SW 1271 (cell line): Measurements from ENCODE around the gene DTD1.

Experiments used
- DNase-seq, 2 experiments: peaks; one replicate each; lab custom pipeline; 2025; lab: John Stamatoyannopoulos, UW

Gene DTD1

DNA sequence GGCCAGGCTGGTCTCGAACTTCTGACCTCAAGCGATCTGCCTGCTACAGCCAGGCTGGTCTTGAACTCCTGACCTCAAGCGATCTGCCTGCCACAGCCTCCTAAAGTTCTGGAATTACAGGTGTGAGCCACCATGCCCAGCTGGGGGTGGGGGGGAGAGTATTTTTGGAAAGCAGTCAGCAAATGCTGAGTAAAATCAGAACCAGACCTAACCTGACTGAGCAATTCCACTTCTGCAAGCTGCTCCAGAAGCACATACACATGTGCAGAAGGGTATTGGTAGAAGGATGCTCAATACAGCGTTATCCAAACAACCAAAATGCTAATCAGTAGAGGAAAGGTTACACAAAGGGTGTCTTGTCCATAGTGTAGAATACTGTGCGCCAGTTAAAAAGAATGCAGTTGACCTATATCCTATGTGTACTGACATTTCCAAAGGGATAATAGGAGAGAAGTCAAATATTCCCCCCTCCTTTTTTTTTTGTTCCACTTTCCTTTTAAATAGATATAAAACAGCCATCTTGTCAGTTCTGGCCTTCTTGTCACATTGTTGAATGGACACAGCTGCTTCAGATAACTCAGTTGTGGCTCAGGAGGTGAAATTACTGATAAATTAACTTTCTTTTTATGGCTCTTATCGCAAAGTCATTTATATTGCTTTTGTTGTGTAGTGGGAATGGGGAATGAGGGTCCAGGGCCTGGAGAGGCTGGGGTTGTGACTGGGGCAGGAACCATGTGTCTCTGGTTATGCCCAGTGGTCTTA is 74.6 kb downstream of the DTD1 start:
- DNase-seq = no peak

DNA sequence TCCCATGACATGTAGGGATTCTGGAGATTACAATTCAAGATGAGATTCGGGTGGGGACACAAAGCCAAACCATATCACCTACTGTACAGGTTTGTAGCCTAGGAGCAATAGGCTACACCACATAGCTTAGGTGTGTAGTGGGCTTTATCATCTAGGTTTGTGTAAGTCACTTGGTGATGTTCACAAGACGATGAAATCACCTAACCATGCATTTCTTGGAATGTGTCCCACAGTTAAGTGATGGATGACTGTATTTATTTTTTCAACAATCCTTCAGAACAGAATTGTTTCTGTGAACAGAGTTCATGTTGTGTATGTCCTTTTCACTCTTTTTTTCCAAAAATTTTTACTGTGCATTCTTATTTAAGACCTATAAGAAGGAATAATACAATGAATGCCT is 76.1 kb downstream of the DTD1 start:
- DNase-seq = no peak

DNA sequence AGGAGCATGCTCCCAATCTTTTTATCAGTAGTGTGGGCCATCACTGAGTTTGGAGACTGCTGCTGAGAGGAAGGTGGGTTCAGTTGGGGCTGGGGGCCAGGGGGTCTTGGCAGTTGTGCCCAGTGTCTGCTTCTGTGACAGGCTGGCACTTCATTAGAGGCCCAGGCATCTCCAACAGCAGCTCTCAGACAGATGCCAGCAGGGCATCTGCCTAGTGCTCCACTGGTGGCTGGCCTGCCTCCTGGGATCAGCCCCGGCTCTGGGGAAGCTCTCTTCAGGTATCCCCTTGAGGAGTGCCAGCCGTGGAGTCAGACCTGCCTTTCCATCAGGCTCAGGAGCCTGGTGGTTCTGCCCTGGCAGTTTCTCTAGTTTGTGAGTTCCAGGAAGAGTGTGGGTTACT is 77.3 kb downstream of the DTD1 start:
- no peak for DNase-seq

DNA sequence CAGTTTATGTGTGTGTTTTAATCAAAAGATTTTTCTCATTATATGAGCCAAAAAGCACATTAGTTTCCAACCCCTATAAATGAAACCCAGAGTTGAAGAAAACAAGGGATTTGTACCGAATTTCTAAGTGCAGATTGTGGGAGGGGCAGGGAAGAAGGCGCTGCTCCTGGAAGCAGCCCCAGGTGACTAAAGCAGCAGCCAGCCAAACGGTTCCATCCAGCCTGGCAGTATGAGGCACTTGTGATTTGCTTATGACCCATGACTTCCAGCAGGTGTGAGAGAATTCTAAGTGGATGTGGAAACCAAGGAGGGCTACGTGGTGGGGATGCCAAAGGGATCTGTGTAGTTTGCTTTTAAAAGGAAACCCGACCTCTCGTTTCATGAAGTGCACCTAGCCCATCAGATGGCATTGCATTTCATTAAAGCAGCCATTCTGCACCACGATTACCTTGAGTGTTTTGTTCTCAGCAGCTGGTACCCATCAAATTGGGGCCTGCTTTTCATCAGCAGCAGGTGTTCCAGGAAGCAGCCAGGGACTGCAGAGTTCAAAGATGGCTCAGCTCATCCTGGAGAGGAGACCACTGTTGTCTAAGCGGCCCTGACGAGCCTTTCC is 79.1 kb downstream of the DTD1 start:
- no peak for DNase-seq

DNA sequence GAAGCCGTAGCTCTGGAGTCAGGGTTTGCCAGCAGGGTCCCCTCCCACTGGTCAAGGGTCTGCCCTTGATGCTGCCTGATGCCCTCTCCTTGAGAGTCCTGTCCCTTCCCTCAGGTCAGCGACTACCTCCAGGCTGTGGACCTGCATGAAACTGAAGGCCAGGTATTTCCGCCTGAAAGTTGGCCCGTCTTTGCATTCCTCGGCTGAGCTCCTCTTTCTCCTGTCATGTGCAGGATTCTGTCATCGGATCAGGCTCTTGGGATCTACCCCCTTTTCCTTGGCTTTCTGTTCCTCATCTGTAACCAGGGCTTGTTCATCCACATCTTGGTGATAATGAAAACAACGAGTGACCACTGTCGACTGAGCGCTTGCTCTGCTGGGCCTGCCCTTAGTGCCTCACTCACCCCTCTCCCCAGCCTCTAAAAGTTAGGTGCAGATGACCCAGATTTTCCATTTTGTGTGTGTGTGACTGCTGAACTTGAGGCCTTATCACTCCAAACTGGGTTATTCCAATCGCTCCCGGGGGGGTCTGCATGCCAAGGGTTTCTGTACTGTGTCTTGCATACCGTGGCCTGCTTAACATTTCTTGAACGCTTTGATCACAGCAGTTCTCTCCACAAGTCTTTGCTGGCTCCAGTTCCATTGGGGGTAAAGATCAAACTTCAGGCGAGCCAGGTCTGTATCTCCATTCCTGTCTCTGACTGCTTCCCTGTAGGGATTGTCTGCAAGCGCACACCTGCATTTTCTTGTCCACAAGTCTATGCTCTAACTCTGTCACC is 81.6 kb downstream of the DTD1 start:
- DNase-seq = no peak

DNA sequence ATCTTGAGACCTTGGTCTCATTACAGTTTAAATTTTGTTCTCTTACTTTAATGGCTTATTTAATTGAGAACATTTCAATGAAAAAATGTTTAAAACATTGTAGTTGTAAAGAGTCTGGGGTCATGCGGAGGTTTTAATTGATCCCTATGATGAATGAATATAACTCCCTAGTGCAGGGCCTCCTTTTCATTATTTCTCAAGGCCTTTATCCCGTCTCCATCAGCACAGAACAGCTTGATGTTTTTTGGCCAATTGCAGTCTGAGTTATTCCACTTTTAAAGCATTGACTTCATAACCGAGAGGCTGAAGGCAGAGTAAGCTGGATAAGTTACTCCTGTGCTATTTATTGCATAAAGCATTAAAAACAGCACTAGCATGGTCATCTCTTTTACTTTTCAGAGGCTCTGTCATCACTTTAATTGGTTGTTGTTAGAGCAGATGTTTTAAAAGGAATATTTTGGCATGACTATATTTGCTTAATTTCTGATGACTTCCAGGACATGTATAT is 83.4 kb downstream of the DTD1 start:
- DNase-seq = no peak

DNA sequence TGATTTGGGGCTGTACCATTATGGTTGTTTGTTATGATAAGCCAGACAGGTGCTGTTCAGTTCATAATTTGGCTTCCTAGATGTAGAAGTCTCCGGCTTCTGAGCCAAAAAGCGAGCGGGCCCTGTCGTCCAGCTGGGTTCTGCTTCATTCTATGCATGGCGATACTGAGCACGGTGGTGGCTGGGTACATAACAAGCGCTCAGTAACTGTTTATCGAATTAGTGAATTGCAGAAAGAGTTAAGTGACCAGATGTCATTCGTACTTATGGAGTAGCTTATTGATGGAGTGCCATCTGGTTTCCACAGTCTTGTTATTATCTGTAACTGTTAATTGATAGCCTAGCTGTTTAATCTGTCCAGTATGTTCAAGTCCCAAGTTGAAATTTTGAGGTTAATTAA is 85.0 kb downstream of the DTD1 start:
- DNase-seq = no peak

DNA sequence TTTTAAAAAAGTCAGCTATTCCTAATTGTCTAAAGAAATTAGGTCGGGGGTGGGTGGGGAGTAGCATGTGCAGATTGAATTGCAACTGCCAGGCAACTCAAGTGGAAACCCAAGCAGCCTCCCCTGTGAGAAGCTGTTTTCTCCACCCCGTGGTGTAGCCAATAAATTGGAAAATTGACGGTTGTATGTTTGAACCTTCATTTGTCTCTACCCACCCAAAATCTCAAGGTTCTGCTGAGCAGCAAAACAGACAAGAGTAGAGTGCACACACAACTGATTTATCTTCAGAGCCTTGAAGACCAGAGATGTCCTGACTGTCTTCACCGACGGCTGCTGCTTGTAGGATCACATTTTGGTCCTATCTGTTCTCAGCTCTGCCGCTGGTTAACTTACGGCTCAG is 88.5 kb downstream of the DTD1 start:
- no peak for DNase-seq

DNA sequence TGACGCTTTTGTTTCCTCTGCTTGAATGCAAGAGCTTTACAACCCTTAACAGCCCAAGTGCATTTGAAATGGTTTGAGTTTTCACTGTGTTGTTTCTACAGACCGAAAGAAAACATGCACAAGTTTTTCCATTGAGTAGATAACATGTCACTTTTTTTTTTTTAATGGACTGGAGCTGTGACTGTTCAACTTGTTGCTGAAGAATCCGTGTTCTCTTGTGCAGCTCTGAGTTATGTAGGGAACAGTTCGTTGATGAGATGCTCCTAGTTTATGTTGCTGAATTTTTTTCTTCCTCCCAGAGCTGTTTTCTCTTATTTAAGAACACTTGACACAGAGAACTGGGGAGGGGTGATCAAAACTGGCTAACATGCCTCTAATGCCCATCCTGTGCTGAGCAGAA is 89.3 kb downstream of the DTD1 start:
- DNase-seq = no peak

DNA sequence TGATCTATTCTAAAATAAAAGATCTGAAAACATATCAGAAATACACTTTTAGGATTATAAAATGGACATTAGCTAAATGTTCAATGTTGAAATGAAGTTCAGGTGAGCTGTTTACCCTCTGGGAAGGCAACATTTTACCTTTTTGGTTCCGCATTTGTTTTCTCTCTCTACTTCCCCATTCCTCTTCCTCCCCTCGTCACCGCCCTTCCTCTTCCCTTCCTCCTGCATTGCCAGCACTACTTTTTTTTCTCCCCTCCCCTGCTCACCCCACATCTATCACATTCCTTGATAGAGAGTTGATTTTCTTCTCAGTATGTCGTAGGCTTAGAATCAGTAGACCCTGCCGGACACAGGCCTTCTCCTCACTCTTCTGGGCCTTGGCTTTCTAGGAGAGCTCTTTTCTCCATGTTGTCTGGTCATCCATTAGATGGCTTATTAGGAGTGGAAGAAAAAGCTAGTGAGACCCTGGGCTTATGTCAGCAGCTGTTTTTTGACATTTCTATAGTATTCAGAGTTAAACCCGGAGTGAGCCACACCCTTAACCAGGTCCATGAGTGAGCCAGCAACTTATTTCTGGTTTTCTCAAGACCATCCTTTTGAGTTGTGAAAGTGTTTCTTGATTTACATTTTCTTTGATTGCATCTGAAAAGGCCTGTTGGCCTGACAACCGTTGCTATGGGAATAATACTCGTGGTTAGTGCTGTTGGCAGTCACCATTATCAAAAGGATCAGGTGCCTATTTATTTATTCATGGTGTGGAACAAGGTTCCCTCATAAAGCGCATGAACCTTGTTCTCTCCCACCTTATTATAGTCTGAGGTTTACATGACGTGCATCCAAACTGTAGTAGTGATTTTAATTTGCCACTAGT is 90.9 kb downstream of the DTD1 start:
- DNase-seq = no peak

DNA sequence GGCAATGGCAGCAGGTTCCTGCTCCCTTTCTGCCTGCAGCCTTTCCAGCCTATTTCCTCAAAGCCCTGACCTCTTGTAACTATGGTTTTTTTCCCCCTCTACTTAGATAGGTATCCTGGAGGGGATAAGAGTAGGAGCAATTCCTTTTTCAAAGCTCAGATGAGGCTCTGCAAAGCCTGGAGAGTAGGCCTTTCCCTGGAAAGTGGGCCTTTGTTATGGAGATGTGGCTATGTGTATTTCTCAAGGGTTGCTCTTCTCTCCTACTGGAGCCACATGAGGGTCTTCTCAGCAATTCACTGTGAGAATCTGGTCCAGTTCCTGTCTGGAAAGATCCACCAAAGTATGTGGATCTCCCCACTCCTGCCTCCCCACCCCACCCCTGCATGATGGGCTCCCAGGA is 96.0 kb downstream of the DTD1 start:
- DNase-seq = no peak

DNA sequence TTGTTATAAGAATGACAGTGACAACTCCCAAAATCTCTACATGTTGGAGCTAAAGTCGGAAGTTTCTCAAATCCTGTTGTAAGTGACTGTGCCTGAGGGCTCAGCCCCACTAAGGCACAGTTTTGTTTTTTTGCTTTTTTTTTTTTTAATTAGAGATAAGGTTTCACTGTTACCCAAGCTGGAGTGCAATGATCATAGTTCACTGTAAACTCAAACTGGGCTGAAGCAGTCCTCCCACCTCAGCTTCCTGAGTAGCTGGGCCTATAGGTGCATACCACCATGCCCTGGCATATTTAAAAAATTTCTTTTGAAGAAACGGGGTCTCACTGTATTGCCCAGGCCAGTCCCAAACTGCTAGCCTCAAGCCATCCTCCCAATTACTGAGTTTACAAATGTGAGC is 96.9 kb downstream of the DTD1 start:
- no peak for DNase-seq

DNA sequence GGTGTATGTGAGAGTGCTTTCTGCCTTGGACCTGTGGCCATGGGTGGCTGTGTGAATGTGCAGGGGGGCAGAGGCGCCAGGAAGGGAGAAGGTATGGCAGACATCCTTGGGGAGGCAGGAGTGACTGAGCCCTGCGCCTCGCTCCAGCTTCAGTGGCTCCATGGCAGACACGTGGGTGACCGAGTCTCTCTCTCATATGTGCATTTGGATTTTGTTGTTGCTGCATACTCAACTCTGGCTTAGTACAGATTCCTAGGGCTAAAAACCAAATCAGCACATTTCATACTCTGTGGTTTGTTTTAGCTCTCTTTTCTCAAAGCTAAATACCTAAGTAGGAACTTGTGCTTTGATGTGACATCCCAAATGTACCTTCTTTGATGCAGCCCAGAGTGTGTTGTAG is 97.6 kb downstream of the DTD1 start:
- no peak for DNase-seq

DNA sequence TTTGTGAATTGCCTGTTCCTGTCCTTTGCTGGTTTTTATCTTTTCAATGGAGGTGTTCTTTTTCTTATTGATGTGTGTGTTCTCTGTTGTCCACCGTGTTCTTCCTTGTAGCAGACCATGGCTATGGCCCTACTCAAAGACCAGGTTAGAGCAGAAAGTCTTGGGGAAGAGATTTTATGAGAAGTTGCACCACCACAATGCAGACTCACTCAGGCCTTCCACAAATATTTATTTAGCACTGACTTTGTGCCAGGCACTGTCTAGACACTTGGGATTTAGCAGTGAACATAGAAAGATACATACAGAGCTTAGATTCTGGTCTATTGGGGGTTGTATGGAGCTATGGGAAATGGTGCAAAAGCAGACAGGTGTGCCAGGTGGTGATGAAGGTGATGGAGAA is 98.8 kb downstream of the DTD1 start:
- DNase-seq = no peak

DNA sequence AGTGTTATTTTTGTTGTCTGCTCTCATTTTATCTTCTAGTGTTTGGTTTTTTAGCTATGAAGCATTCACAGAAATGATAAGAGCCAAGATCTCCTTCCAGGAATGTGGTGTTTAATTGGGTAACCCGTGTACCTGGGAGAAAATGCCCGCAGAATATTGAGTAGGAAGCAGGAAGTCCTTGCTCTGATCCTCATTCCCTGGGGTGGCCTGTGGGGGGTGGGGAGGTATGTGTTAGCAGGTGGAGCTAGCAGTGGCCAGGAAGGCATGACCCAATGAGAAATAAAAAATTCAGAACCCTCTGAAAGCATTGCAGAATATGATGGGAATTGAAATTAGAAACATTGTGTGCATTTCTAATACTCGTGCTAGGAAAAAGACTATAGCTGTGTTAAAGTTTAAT is 100.8 kb downstream of the DTD1 start:
- DNase-seq = no peak

DNA sequence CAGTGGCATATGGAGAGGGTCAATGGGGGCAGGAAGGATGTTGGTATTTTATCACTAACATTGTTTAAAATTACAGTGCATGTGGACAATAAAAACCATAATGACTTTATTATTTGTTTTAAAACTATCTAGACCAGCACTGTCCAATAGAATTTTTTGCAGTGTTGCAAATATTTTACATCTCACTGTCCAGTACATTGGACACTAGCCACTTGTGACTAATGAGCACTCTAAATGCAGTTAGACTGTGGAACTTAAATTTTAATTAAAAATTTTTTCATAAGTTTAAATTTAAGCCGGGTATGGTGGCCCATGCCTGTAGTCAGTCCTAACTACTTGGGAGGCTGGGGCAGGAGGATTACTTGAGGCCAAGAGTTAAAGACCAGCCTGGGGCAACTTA is 101.7 kb downstream of the DTD1 start:
- no peak for DNase-seq

DNA sequence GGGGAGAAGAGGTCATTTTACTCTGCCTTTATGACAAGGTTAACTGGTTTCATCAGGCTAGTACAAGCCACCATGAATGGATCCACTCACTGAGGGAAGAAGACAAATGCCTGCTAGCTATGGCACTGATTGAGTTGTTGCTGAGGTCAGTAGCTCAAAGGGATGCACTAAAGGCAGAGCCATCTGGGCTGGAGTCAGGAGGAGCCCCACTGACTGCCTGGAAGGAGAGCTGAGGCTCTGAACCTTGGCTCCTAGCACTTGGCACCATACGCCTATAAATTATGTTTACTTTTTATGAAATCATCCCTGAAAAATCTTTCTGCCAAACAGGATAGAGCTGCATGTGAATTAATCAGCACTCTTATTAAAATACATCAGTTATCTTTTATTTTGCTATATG is 104.6 kb downstream of the DTD1 start:
- no peak for DNase-seq

DNA sequence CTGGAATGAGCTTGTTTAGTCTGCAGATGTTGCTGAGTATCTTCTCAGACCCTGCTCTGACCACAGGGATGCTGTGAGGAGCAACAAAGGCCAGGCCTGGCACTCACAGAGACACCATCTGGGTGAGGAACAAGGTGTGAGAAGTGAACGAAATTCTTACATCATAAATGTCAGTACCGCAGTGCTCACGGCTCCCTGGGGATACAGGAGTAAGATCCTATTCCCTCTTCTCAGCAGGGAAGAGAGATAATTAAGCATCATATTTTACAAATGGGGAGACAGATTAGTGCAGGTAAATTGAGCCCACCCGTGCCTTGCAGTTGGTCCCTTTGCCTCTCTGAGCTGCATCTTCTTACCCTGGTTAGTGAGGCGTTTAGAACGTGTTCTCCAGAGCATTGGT is 106.2 kb downstream of the DTD1 start:
- no peak for DNase-seq

DNA sequence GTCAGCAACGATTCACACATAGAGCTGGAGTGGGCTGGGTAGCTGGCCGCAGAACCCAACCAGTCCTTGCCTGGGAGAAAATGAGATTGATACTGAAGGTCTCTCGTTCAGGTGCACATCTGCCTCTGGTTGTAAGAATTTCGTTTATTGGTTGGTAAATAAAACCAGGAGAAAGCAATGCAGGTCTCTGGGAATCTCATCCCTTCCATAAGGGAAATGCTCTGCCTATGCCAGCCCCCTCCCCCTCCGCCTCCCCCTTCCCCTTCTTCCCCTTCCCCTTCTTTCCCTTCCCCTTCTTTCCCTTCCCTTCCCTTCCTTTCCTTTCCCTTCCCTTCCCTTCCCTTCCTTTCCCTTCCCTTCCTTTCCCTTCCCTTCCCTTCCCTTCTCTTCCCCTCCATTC is 107.3 kb downstream of the DTD1 start:
- no peak for DNase-seq

DNA sequence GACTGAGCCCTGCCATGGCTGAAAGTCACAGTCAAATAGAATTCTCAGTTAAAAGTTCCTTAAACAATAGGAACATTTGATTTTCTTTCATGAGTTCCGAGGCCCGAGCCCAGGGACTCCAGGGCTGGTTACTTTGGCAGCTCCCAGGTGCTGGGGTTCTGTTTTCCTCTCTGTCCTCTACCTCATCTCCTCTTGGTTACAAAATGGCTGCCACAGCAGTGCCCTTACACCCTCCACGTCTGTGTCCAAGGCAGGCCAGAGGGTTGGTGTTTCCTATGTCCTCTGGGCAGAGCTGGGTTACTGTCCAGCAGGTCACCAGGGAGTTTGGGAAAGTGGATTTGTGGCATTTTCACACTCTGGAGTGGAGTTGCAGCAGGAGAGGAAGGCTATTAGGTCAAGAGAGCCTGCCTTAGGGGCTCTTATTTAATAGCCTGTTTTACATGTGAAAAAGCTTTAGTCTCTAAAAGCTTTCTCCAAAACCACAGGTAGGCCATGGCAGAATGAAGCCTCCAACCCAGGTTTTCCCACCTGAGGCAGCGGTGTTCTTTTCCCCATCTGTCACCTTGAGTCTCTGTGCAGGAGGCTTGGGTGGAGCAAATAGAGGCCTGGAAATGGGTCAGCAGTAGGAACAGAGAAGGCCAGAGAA is 111.0 kb downstream of the DTD1 start:
- no peak for DNase-seq

DNA sequence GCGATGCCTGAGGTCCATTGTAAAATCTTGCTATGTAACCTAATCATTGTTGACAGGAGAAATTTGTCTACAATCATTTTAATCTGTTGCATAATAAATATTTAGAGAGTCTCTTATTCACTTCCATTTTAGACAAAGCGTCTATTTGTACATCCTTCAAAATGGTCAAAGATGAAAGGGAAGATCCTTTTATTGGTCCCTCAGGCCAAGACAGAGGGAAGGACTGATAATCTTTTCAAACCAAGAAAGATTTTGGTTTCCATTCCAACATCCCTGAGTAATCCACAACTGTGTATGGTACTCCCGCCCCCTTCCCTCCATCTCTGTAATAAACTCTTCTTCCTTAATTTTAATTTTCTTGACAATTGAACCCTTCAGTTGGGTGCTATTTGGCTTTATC is 114.1 kb downstream of the DTD1 start:
- DNase-seq = no peak

DNA sequence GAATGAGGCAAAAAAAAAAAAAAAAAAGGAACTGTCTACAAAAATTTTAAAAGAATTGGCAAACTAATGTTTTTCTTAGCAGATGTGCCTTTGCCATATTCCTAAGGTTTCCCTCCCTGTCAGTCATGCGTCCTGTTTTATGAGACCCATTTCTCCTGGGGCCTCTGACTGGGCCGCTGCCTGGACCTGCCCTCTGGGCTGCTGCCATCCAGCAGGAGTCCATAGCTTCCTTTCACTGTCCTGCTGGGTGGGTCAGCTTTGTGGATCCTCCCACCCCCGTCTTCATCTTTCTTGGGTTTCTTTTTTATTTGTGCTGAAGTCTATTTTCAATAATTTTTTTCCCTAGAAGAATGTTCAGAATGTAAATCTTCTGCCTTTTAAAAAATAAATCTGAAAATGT is 114.9 kb downstream of the DTD1 start:
- DNase-seq = no peak
